Stimulated activated CD8-positive, alpha-beta memory T cell treated with anti-CD3 and anti-CD28 coated beads, Interleukin-12 subunit alpha, Interleukin-12 subunit beta, amount 100 ng/mL, for 24 hours (primary cell): ENCODE measurements around the gene ATAD3B.
"Not testable (repeated sequence)": the region's sequence is repeated elsewhere in the genome, so short reads cannot be mapped to it uniquely, and the experiment has no call there.

ENCODE experiments used
- DNase-seq: peaks from one replicate; pipeline ENCODE4 v3.0.0-alpha.2; 2020; ENCODE audit errors: extremely low read depth

ATAD3B gene

GRCh38 chr1:1471389-1472052 lies at the start of gene ATAD3B:
Gene ATAD3B (plus strand): TSS chr1:1471765. CDS start chr1:1471885, 120 bp downstream.
- peak; percentile 97 for DNase-seq

GRCh38 chr1:1421907-1422464 lies 49.6 kb upstream of the ATAD3B start:
- no peak for DNase-seq

GRCh38 chr1:1422465-1423244 lies 48.9 kb upstream of the ATAD3B start:
- no peak for DNase-seq

- no peak for DNase-seq
Measured at GRCh38 chr1:1423245-1423597, 48.3 kb upstream of the ATAD3B start.

GRCh38 chr1:1424707-1425106 lies 46.9 kb upstream of the ATAD3B start:
- DNase-seq: no peak

- DNase-seq: no peak
Measured at GRCh38 chr1:1425426-1425752, 46.2 kb upstream of the ATAD3B start.

GRCh38 chr1:1425753-1426495 lies 45.6 kb upstream of the ATAD3B start:
- no peak for DNase-seq

GRCh38 chr1:1426496-1427105 lies 45.0 kb upstream of the ATAD3B start:
- no peak for DNase-seq

GRCh38 chr1:1427106-1427819 lies 44.3 kb upstream of the ATAD3B start:
- DNase-seq: no peak

- no peak for DNase-seq
Measured at GRCh38 chr1:1427820-1428148, 43.8 kb upstream of the ATAD3B start.

- no peak for DNase-seq
Measured at GRCh38 chr1:1428174-1428573, 43.4 kb upstream of the ATAD3B start.

- DNase-seq: not testable (repeated sequence)
Measured at GRCh38 chr1:1428967-1429366, 42.6 kb upstream of the ATAD3B start.

GRCh38 chr1:1429671-1430073 lies 41.9 kb upstream of the ATAD3B start:
- DNase-seq: no peak

- no peak for DNase-seq
Measured at GRCh38 chr1:1430114-1430982, 41.2 kb upstream of the ATAD3B start.

- DNase-seq: no peak
Measured at GRCh38 chr1:1430992-1431844, 40.3 kb upstream of the ATAD3B start.

- no peak for DNase-seq
Measured at GRCh38 chr1:1431845-1432273, 39.7 kb upstream of the ATAD3B start.

GRCh38 chr1:1432274-1432950 lies 39.2 kb upstream of the ATAD3B start:
- no peak for DNase-seq

GRCh38 chr1:1432951-1433803 lies 38.4 kb upstream of the ATAD3B start:
- DNase-seq: no peak
